Right lobe of liver (tissue), 4 donors: ENCODE measurements around the gene PADI4.

Source experiments
- POLR2A ChIP-seq: fragments of 450-650 bp; IDR thresholded peaks from one replicate; pipeline ENCODE4 v1.6.1; 2017; ENCODE audit warnings: antibody characterized with exemption, mild to moderate bottlenecking
- TF ChIP-seq, protein P1 (sequence below), 4 donors: fragments of 200-600 bp in 3 of 4; fragments of 450-650 bp in 1 of 4; IDR thresholded peaks; one replicate each; pipeline versions ENCODE4 v1.5.1 to v1.8.0; 2016 to 2022; ENCODE audit warnings: antibody characterized with exemption in 4 of 4, mild to moderate bottlenecking in 2 of 4
- donor health status: DM: no; HTN: no; CAD: no.
- donor health status: DM: no; HTN: no; CAD: no.
- donor health status: DM: no; HTN: yes; CAD: no.

DNA sequence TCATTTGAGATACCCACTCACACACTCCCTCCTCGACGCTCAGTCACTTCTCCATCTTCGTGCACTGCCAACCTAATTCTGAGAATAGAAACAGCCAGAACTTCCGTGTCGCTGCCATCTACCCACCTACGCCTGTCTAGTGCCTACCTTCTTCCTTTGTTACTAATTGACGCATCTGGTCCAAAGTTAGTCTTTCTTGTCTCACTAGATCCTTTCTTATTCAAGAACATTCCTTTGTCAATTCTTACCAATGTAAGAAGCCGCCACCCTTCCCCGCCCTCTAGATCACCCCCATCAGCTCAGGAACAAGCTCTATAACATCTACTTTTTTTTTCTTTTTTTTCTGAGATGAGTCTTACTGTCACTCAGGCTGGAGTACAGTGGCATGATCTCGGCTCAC is 67.7 kb downstream of the PADI4 start:
- TF ChIP-seq, protein P1, sequence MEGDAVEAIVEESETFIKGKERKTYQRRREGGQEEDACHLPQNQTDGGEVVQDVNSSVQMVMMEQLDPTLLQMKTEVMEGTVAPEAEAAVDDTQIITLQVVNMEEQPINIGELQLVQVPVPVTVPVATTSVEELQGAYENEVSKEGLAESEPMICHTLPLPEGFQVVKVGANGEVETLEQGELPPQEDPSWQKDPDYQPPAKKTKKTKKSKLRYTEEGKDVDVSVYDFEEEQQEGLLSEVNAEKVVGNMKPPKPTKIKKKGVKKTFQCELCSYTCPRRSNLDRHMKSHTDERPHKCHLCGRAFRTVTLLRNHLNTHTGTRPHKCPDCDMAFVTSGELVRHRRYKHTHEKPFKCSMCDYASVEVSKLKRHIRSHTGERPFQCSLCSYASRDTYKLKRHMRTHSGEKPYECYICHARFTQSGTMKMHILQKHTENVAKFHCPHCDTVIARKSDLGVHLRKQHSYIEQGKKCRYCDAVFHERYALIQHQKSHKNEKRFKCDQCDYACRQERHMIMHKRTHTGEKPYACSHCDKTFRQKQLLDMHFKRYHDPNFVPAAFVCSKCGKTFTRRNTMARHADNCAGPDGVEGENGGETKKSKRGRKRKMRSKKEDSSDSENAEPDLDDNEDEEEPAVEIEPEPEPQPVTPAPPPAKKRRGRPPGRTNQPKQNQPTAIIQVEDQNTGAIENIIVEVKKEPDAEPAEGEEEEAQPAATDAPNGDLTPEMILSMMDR (IDR thresholded peaks at IDR 0.05) = no peak
- TF ChIP-seq POLR2A = no peak
